G401.6 (cell line): Measurements from ENCODE around the gene TEC.
"Not testable (repeated sequence)": the region's sequence is repeated elsewhere in the genome, so short reads cannot be mapped to it uniquely, and the experiment has no call there.

Experiments
- FAIRE-seq: peaks from 2 replicates; lab custom pipeline; 2012; peaks lifted over from hg19 to GRCh38; lab: Jason Lieb, UNC

TEC gene

GRCh38 chr4:48268956-48269860 is at the start of gene TEC:
TSS of gene TEC (minus strand) at chr4:48269838. CDS start at chr4:48228614, 41,224 bp downstream.
- no peak for FAIRE-seq

DNA sequence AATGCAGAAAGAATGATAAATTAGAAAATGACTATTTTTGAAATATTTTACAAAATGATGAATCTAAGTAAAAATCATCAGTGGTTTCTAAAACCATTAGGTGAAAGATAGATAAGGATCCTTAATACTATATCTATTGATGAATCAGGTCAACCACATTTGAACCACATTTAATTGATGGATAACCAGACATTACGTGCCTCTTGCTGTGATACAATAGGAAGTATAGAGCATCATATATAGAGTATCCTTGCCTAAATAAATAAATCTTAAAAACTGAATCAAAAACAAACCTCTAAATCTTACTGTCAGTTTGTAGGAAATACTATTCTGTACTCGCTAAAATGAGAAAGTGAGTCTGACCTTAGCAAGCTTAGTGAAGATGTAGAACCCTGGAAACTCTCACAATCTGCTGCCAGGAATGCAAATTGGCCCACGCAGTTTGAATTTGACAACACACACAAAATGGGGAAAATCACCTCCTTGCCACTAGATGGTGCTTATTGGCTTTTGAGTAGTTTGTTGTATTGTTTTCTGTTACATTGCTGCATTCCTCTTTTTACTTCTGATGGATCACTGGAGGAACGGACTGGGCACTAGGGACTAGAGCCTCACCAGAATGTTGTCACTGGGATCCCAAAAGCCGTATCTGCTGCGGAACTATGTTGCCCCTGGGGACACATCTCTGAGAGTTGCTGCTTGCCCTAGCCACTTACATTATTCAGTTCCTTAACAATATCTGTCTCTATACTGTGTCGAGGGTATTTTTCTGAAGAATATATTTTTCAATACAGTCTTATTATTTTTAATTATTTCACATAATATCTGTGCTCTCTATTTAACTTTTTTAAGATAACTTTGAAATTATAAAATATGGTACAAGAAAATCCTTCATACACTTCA is 46.3 kb upstream of the TEC start:
- peak; percentile 60 for FAIRE-seq

DNA sequence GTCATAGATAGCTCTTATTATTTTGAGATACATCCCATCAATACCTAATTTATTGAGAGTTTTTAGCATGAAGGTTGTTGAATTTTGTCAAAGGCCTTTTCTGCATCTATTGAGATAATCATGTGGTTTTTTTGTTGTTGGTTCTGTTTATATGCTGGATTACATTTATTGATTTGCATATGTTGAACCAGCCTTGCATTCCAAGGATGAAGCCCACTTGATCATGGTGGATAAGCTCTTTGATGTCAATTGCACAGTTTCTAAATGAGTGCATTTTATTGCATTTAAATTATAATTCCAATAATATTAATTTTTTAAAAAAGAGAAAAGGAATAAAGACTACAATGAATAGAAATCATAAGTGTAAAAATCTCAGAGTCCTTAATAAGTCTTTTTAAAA is 45.1 kb upstream of the TEC start:
- FAIRE-seq, result not testable (repeated sequence)

DNA sequence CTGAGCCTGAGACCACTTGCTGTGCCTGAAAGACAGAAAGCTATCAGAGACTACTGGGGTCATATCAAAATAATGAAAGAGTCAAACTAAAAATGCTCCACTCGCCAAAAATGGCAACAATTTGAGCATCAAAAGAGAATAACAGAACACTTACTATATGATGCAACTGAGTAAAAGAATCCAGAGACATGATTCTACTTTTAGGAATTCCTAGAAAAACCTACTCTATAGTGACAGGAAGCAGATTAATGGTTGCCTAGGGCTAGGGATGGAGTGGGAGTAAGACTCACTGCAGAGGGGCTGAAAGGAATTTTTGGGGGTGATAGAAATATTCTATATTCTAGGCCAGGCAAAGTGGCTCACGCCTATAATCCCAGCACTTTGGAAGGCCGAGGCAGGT is 42.3 kb upstream of the TEC start:
- no peak for FAIRE-seq

GRCh38 chr4:48308901-48309300 is 39.3 kb upstream of the TEC start:
- no peak for FAIRE-seq

GRCh38 chr4:48307528-48307927 is 37.9 kb upstream of the TEC start:
- no peak for FAIRE-seq

GRCh38 chr4:48305508-48305907 is 35.9 kb upstream of the TEC start:
- FAIRE-seq, result no peak

DNA sequence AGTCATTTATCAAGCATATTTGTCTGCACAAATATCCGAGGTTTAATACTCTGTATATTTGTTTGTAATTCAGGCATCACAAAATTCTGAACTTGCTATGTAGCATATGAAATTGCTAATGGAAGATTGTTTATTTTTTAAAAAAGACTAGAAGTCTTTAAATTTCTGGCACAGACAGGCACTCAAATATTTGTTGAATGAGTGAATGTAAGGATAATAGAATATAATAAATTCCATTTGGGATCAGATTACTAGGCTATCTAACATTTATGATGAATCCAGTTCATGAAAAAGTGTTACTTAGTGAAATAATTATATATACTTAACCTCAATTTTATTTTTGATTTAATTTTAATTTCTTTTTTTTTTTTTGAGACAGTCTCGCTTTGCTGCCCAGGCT is 30.4 kb upstream of the TEC start:
- FAIRE-seq, result no peak

- FAIRE-seq, result no peak
Measured at GRCh38 chr4:48299560-48299959, 29.9 kb upstream of the TEC start.

GRCh38 chr4:48297256-48297846 is 27.7 kb upstream of the TEC start:
- FAIRE-seq, result no peak

DNA sequence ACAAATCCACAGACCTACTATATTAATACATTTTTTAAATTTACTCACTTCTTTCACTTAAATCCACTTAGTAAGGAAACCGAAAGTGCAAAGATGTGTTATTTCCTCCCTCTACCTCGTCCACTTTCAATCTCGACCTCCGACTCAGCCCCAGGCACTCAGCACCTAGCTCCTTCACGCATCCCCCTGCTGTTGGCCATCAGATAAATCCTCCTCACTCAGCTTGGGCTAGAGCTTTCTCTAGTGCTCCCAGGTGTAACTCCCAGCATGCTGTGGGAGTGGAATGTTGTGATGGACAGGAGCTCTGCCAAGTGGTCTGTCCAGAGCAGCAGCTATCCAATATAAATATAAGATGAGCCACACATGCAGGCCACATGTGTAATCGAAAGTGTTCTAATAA is 26.7 kb upstream of the TEC start:
- FAIRE-seq, result no peak

GRCh38 chr4:48295116-48295515 is 25.5 kb upstream of the TEC start:
- no peak for FAIRE-seq

GRCh38 chr4:48292218-48292790 is 22.7 kb upstream of the TEC start:
- not testable (repeated sequence) for FAIRE-seq

- peak; percentile 27 for FAIRE-seq
Measured at GRCh38 chr4:48290146-48290772, 20.6 kb upstream of the TEC start.

DNA sequence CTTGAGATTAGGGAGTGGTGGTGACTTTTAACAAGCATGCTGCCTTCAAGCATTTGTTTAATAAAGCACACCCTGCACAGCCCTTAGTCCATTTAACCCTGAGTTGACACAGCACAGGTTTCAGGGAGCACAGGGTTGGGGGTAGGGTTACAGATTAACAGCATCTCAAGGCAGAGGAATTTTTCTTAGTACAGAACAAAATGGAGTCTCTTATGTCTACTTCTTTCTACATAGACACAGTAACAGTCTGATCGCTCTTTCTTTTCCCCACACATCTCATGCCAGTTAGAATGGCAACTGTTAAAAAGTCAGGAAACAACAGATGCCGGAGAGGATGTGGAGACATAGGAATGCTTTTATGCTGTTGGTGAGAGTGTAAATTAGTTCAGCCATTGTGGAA is 16.4 kb upstream of the TEC start:
- not testable (repeated sequence) for FAIRE-seq

DNA sequence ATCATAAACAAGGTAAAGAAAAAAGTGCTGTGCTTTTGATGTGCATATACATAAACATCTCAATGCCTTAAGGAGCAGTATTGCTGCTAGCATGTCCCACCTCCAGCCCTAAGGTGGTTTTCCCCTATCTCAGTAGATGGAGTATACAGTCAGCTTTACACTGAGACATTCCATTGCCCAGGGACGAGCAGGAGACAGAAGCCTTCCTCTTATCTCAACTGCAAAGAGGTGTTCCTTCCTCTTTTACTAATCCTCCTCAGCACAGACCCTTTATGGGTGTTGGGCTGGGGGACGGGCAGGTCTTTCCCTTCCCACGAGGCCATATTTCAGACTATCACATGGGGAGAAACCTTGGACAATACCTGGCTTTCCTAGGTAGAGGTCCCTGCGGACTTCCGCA is 16.0 kb upstream of the TEC start:
- not testable (repeated sequence) for FAIRE-seq

GRCh38 chr4:48275686-48276085 is 6.0 kb upstream of the TEC start:
- FAIRE-seq, result no peak

DNA sequence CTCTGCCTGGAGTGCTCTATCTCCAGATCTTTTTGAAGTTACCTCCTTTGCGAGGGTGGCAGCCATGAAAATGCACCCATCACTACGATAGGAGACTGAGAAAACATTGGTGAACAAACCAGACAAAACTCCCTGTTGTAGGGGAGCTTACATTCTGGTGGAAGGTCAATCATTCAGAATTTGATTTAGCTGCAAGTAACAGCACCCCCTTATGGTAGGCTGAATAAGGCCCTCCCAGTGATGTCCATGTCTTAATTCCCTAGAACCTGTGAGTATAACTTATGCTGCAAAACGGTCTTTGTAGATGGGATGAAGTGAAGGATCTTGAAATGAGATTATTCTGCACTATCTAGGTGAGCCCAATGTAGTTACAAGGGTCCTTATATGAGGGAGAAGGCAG is 5.6 kb upstream of the TEC start:
- no peak for FAIRE-seq

DNA sequence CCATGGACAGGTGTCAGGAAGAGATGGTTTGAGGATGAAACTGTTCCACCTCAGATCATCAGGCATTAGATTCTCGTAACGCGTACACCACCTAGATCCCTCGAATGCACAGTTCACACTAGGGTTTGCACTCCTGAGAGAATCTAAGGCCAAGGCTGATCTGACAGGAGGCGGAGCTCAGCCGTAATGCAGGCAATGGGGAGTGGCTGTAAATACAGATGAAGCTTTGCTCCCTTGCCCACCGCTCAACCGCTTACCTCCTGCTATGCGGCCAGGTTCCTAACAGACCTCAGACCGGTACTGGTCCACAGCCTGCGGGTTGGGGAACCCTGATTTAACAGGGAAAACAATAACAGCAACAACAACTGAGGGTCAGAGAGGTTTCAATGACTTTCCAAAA is 2.0 kb upstream of the TEC start:
- no peak for FAIRE-seq

DNA sequence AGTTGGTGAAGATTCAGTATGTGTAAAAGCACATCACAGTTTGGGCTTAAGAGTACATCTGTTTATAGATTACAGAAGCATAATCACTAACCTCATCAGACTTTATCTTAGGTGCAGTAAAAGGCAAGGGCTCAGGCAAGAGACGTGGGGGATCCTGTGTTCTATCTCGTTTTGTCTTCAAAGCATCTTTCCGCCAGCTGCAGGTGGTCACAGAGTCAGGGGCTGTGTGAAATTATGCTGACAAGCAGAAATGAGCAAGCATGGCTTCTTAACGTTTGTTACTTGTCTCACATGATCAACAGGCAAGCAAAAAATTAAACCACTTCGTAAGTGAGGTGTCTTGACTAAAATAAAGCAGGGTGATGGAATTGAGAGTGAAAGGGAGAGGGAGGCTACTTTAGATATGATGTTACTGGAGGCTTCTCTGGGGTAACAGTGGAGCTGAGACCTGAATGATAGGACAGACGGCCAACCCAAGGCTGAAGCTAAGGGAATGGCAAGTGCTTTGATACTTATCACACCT is 1.4 kb upstream of the TEC start:
- no peak for FAIRE-seq

DNA sequence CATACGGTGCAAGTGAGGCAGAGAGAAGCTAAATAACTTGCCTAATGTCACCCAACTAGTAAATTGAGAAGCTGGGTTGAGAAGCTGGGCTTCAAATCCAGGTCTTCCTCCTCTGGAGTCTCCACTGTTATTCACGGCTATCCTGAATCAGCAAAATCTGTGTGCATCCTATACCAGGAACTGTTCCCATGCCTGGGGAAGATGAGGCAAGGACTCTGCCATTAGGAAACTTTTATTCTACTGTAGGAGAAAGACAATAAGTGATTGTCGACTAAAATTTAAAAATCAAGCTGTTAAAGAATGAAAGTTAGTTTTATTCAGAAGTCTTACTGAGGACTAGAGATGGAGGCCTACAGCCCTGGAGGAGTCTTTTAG is 872 bp upstream of the TEC start:
- no peak for FAIRE-seq
